ENCODE results near the gene JPH2.

JPH2 gene

DNA sequence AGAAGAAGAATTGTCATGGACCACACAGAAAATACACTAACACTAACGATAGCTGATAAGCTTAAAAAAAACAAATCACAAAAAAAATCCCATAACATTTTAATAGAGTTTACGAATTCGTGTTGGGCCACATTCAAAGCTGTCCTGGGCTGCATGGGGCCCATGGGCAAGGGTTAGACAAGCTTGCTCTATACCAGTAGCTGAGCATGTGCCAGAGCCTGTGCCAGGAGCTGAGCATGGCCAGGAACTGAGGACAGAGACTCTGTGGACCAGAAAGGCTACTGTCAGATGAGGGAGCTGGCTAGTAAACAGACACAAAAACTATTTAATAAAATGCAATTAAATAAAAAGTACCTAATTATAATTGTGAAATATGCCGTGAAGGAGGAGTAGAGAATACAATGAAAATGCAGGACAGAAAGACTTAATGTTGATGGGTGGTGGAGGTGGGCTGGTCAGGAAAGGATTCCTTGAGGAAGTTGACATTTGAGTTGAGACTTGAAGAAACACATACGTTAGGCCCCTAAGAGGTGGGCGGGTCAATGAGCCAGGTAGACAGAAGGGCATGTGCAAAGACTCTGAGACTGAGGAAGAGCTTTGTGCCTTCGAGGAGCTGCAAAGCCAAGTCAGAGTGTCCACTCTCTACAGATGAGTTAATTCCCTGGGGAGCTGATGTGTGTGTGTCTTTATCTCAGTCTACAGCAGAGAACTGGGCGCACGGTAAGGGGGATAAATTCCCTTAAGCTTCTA is 66.1 kb downstream of the JPH2 start:
- no peak for DNase-seq

DNA sequence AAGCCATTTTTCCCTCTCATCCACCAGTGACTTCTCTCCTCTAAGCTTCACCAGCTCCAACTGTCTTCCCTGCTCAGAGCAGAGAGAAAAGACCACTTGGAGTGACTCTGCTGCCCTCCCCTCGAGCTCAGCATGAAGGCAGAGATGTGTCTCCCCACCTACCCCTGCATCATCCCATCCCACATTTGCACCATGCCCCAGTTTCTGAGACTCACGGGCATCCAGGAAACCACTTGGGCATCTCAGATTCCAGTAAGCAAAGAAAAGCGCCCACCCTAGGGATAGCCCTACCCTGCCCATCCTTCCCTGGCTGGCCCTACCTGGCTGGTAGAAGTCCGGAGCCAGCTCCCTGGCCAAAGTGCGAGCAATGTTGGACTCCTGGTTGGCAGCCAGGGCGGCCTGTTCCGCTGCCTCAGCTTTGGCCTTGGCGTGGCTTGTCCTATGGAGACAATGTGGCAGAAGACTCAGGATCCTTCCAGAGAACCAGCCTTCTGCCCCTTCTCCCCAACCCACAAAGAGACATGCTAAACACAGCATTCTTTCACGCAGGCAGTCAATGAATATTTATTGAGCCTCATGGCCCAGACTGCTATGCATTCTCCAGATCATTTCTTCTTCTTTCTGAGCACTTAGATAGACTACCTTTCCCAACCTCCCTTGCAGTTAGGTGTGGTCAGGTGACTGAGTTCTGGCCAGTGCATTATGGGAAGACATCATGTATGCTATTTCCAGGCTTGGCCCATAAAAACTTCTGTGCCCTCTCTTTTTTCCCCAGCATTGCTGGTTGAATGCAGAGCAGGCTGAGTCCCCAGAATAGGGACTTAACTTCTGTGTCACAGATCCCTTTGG is 68.6 kb downstream of the JPH2 start:
- no peak for DNase-seq

DNA sequence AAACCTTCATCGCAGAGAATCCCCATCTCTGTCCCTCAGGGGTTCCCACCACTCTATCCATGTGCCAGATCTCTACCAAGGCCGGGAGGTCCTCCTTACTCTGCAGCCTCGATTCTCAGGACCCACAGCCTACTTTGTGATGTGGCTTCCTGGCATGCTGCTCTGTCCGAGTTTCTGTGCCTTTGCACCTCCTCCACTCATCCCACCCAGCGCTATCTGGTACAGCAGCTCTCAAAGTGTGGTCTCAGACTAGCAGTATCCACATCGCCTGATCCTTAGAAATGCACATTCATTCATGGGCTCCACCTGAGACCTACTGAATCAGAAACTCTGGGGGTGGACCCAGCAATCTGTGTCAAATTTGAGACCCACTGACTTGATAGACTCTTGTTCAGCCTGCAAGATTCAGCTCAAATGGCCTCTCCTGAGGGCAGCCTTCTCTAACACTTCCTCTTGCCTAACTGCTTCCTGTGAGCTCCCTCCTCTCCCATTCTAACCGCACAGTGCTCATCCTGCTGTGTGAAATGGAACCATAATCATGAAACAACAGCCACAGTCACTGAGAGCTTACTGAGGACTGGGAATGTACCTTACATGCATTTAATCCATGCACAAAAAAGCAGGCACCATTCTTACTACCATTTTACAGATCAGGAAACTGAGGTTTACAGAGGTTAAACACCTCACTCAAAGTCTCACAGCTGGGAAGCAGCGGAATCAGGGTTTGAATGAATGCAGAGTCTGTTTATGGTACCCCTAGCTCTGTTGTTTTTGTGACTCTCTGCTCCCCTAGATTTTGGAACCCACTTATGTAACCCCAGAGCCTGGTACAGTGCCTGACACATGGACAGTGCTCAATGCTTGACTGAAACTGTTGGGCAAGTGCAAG is 69.4 kb downstream of the JPH2 start:
- no peak for DNase-seq

DNA sequence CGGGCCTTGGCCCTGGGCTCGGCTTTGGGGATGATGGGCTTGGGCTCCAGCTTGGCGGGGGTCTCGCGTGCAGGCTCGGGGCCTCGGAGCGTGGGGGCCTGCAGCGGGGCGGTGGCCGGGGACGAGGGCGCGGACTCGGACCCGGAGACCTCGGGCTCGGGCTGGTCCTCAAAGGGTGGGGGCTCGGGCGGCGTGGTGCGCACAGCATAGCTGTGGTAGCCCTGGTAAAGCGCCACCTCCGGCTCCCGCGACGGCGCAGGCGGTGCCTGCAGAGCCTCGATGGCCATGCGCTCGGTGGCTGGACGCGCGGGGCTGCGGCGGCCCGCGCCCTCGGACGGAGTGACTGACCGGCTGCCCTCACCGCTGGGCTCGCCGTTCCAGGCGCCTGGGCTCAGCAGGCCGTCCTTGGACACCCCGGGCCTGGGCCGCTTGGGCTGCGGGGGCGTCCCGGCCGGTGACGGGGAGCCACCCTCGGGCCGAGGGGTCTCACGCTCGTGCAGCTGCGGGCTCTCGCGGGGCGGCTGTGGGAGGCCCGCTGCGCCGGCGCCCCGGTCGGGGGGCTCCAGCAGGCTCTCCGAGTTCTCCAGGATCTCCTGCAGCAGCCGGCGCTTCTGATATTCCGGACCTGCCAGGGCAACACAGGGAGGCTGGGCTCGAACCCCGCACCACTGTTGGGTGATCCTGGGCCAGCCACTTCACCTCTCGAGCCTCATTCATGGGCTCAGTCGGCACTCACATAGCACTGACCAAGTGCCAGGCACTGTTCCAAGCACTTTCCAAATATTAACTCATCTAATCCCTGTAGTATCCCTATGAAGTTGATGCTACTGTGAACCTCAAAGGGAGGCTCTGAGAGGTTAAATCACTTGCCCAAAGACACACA is 71.0 kb downstream of the JPH2 start:
- DNase-seq = no peak

DNA sequence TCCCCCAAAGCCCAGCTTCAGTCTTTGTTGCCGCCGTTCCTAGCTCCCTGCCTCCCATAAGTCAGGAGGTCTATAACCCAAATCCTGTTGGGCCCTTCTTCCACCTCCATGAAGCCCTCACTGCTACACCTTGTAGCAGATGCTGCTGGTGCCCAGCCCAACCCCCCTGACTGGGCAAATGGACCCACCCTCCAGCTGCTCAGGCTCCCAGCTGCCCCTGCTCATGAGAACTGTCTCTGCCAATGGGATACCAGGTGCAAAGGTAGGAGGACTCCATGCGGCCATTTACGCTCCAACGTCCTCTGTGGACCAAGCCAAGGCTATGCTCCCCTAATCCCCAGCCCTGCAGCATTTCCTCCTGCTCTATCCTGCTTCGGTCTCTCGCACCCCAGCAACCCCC is 71.8 kb downstream of the JPH2 start:
- DNase-seq = no peak

DNA sequence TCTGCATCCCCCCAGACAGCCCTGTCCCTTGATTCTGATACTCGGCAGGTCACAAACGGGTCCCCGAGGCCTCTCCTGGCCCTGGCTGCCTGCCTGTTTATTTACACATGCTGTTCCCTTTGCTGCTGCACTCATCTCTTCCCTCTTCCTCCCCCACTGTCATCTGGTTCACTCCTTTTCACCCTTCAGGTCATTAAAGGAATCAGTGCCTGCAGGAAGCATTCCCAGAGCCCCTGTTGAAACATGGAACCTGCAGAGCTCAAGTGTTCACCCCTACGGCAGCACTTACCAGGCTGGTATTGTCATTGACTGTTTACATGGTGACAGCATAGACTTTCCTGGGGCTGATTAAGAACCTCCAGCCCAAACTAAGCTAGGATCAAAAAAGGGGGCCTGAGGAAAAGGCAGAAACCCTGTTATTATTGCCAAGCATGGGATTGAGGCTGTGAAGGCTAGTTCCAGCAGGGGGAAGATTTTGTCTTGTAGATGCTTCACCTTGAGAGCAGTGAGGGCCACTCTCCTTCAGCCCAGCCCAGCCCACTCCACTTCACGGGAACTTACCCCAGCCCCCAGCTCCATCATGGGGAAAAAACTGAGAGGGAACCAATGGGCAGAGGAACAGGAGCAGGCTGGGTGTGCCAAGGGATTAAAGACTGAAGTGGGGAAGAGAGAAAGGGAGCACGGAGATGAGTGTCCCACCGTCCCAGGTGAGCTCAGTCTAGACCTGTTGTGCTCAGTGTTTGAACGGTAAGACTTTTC is 73.2 kb downstream of the JPH2 start:
- no peak for DNase-seq

DNA sequence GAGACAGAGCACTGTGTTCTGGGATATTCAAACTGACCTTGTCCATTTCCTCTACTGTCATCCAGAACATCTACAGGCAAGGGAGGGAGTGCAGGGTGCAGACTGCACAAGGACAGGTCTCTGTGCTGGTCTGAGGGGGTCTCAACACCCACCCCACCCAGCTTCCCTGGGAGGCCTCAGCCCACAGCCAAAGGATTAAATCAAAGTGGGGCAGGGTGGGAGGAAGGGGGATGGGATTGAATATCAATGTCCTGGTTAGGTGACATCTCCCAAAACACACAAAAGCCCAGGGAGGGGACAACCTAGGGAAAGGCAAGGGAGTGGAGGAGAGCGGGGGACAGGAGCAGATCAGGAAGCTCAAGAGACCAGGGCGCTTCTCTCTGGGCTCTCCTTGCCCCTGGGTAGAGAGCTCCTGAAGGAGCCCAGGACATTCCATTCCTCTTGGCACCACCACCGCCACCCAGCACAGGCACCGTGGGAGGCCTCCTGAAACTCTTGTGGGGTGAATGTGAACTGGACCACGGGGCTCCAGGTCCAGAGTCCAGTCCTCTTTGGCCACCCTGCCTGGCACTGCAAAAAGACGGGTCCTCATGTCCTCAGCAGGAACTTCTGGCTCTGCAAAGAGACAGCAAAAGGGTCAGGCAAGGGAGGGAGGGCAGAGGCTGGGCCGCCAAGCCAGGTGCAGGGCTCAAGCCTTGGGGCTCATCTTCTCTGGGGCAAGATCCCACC is 73.9 kb downstream of the JPH2 start:
- DNase-seq = no peak

DNA sequence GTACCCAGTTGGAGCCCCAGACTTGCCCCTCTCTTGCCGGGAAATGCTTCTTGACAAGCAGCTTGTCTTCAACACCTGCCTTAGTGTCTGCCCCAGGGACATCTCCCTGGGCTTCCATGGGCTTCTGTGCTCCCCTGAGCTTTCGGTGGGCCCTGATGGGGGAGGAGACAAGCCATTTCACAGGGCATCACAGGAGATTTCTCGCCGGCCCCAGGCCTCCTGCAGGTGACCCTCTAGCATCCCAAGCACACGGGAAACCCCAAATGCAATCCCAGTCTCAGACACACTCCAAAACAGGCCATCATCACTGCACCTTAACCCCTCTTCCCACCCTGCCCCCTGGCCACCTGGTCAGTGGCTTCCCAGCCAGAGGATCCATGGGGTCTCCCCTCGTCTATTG is 74.5 kb downstream of the JPH2 start:
- DNase-seq = no peak

DNA sequence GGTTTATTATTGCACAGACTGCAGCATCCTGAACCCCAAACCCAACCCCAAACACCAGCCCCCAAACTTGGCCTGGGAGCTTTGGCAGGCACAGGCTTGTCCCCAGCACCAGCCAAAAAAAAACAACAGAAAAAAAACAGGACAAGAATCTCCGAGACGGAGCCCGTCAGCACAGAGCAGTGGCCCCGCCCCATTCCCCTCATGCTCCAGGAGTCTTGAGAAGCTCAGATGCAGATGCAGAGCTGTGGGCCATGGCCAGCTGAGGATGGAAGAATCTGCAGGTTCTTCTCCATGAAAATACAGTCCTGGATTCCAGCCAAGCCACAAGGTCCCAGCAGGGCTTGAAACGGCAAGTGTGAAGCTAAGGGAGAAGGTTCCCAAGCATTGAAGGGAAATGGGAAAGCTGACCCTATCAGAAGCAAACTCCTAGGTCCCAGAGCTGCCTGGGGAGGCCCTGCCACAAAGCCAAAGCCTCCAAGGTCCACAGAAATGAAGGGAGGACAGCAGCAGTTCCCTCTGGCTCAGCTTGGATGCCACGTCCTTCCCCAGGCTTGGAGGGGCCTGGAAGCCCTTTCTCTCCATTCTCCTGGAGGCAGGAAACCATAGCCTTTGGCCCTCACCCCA is 75.2 kb downstream of the JPH2 start:
- DNase-seq = no peak

DNA sequence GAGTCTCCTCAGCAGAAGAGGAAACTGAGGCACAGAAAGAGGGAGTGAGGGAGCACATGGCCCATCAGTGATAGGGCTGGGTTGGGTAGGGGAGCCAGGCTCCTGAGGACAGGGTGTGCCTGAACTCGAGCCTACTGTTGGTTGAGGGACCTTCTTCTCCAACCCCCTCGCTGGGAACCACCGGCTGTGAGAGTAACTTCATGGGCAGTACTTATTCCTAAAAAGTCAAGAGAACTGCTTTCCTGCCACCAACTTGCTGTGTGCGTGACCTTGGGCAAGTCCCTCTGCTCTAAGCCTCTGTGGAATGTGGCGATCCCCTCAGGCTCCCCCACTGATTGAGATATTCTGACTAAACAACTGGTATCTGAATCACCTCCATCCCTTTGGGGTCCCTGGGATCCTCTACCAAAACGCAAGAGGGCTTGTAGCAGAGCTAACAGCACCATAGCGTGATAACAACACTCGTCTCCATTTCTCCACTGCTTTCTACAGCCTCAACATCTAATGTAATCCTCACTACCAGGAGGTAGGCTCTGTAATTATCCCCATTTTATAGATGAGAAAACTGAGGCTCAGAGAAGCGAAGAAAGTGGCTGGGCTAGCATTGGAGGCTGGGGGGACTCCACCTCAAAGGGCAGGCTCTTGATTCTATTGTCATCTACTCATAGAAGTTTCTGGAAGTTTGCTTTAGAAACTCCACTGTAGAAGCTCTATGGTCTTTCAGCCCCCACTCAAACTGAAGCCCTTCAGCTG is 76.0 kb downstream of the JPH2 start:
- no peak for DNase-seq

DNA sequence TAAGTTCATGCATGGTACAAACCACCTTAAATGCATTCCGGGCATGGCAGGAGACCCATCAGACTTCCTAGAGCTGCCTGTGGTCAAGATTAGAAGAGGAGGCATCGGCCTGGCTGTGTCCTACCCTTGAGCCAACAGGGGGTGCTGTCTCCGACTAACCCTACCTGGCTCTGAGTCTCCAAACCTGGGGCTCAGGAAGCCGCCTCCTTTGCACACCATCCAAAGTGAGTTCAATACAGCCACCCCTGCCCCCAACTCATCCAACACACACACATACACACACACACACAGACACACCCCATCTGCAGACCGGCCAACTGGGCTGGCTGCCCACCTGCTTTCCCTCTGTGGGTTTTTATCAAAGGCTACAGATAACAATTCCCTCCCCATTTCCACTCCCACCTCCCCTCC is 77.0 kb downstream of the JPH2 start:
- DNase-seq = no peak

DNA sequence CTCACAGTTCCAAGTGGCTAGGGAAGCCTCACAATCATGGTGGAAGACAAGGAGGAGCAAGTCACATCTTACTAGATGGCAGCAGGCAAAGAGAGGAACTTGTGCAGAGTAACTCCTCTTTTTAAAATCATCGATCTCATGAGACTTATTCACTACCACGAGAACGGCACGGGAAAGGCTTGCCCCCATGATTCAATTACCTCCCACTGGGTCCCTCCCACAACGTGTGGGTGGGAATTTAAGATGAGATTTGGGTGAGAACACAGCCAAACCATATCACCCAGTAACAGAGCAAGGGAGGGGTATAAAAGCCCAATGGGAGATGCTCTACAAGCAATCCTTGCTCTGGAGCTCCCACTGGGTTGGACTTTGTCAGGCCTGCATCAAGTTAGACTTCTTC is 80.4 kb downstream of the JPH2 start:
- no peak for DNase-seq

DNA sequence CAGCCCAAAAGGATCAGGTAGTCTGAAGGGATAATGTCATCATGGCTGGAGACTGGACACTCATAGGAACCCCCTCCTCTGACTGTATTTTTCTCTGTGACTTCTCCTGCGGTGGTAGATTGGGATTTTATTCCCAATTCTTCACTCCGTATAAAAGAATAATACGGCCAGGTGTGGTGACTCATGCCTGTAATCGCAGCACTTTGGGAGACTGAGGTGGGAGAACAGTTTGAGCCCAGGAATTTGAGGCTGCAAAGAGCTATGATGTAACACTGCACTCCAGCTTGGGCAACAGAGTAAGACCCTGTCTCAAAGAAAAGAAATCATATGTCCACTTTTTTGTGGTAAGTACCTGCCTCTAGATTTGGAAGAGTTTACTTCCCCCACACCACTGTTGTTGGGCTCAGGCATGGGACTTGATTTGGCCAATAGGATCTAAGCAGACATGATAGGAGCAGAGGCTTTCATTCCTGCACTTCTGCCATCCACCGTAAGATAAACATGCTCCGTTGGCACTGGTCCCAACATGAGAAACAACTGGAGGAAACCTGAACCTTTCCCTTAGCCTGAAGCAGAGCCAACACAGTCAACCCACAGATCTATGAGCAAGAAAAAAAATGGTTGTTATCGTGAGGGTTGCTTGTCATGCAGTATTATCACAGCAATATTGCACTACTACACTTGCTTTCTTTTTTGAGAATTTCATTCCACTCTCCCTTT is 82.0 kb downstream of the JPH2 start:
- no peak for DNase-seq

DNA sequence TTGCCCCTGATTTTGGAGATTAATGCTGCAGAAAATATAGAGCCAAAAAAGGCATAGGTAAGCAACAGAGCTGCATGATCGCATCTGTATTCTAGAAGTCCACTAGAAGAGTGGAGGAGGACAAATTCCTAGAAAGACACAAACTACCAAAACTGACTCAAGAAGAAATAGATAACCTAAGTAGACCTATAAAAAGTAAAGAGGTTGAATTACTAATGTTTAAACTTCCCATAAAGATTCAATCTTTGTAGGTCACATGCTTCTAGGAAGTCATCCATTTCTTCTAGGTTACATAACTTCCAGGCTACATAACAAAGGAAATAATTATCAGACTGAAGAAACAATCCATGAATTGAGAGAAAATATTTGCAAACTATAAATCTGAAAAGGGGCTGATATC is 84.4 kb downstream of the JPH2 start:
- DNase-seq = no peak

DNA sequence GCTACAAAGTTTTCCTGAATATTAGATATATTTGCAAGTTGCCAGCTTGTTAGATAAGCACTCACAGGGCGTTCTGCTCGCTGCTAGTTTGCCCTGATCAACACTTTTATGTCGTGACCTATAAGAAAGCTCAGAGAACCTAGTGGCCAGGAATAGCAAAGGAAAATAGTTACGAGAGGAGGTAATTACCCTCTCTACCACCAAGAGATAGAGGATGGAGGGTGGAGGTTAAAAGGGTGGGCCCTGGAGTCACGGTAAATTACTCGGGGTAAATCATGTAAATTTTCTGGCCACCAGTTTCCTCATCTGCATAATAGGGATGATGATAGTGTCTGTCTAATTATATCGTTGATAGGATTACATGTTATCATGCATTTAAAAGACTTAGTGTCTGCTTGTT is 87.2 kb downstream of the JPH2 start:
- no peak for DNase-seq

DNA sequence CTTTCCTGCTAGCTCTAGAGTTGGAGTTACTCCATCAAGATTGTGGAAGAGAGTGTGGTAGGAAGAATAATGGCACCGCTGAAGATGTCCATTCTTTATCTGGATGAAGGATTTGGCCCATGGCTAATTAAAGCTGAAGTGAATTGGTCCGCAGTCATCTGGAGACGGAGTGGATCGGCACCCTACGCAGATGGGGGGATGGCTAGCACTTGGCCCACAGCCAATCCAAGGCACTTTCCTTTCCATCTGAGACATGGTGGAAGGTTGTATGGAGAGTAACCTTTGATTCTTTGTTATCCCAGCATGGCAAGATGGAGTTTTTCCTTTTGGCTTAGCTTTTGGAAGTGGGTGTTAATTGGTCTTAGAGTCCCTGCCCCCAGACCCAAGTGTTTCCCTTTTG is 88.3 kb downstream of the JPH2 start:
- no peak for DNase-seq

DNA sequence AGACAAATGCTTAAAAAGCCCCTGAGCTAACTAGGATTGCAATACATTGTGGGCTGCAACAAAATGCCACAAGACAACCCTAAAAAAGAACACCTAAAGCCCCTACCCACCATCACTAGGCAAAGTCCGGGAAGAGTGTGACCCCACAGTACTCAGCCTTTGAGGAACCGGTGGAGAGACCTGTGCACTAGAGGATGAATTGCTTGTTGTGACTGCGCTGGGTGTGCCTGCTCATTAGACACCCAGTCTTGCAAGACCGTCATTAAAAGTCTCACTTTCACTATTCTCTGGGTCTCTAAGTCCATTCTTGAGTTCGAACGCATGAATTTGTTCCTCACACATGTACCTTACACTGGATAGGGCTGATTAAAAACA is 88.7 kb downstream of the JPH2 start:
- DNase-seq = no peak

DNA sequence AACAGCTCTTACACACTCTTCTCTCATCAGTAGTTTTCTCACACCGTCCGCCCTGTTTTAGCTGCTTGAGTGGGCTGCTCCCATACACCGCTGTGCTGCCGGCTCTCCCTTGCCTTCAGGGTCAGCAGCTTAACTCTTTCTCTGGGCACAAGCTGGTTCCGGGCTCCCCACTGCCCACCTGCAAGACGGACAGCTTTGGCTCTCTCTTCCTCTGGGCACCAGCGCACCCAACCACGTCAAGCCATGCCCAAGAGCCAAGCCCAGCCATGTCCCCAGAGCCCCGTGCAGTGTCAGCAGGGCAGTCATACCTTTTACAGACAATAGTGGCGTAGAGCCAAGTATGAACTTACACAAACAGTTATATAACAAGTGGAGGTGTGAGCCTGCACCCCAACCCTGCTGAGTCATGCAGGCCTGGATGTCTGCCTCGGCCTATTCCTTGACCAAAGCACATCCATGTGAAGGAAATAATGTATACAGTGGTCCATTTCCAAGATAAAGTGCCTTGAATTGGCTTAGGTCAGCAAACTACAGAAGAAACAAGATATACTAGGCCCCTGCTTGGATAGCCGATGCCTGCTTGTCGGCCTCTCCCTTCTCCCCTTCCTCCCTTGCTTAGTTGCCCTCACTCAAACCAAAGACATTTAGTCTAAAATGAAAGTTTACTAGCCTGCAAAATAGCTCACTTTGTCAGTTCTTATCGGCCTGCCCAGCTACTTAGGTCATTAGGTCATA is 89.3 kb downstream of the JPH2 start:
- no peak for DNase-seq

Data from MV-4-11 (cell line).